ENCODE results near the gene ARHGAP15.

ARHGAP15 gene

DNA sequence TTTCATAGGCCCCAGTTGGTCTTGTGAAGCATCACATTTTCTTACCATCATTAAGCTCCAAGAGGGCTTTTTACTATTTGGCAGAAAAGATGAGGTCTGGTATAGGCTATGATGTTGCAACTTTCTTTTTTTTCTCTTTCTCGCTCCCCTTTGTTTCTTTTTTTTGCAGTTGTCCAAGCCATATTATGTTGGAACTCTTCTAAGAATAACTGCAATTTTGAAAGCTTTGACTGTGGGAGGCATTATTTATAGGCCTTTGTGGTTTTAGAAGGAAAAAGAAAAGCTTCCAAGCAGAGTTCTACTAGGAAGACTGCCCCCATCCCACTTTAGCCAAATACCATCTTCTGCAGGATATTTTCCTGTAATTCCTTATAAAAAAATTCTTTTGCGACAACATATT lies 571.6 kb downstream of the ARHGAP15 start:
- H3K4me3 ChIP-seq (ENCODE audit: low read depth, low read length) = no peak overlapping the region
- no peak for TF ChIP-seq CTCF (IDR thresholded peaks at IDR 0.05; ENCODE audit: borderline replicate concordance, insufficient read depth, low read depth, low read length)

GRCh38 chr2:143701785-143702184 lies 572.6 kb downstream of the ARHGAP15 start:
- no peak for TF ChIP-seq CTCF (IDR thresholded peaks at IDR 0.05; ENCODE audit: borderline replicate concordance, insufficient read depth, low read depth, low read length)
- H3K4me3 ChIP-seq (ENCODE audit: low read depth, low read length) = no peak overlapping the region

GRCh38 chr2:143702931-143703330 lies 573.7 kb downstream of the ARHGAP15 start:
- H3K4me3 ChIP-seq (ENCODE audit: low read depth, low read length) = no peak overlapping the region
- TF ChIP-seq CTCF (IDR thresholded peaks at IDR 0.05; ENCODE audit: borderline replicate concordance, insufficient read depth, low read depth, low read length) = no peak

GRCh38 chr2:143704451-143705106 lies 575.4 kb downstream of the ARHGAP15 start:
- no peak overlapping the region for H3K4me3 ChIP-seq (ENCODE audit: low read depth, low read length)
- no peak for TF ChIP-seq CTCF (IDR thresholded peaks at IDR 0.05; ENCODE audit: borderline replicate concordance, insufficient read depth, low read depth, low read length)

GRCh38 chr2:143705108-143705707 lies 576.0 kb downstream of the ARHGAP15 start:
- H3K4me3 ChIP-seq (ENCODE audit: low read depth, low read length) = no peak overlapping the region
- TF ChIP-seq CTCF (IDR thresholded peaks at IDR 0.05; ENCODE audit: borderline replicate concordance, insufficient read depth, low read depth, low read length) = no peak

- no peak overlapping the region for H3K4me3 ChIP-seq (ENCODE audit: low read depth, low read length)
- TF ChIP-seq CTCF (IDR thresholded peaks at IDR 0.05; ENCODE audit: borderline replicate concordance, insufficient read depth, low read depth, low read length) = no peak
These were observed 577.1 kb downstream of the ARHGAP15 start for GRCh38 chr2:143706354-143706753.

- no peak for TF ChIP-seq CTCF (IDR thresholded peaks at IDR 0.05; ENCODE audit: borderline replicate concordance, insufficient read depth, low read depth, low read length)
- no peak overlapping the region for H3K4me3 ChIP-seq (ENCODE audit: low read depth, low read length)
These were observed 579.5 kb downstream of the ARHGAP15 start for GRCh38 chr2:143708682-143709081.

All from GM12875 (cell line).